ENCODE results near the gene TNRC18. TPM values are rescaled to one million over a fixed set of nuclear protein-coding genes. Genes with fewer than 3 reads are reported as not detected.
A peak's percentile ranks its signal among the peaks of the same experiment; 100 is the strongest.

The TNRC18 gene
- total RNA-seq, 2 experiments from 2014 or later = 37.3 to 40.4 TPM

- CTCF ChIA-PET = no interaction called here
- POLR2A ChIA-PET = no interaction called here
Observed at GRCh38 chr7:5406957-5407945, 16.4 kb downstream of the TNRC18 start.

GRCh38 chr7:5404421-5404826 is 19.2 kb downstream of the TNRC18 start:
- ChIA-PET POLR2A (no interaction called here), CTCF (interaction anchor here (1.3 kb wide), 1 partner anchor 13 kb away, joined by 5 read pairs; no protein-coding TSS in a partner anchor)
- Mint-ChIP-seq H3K4me3 (no peak overlapping the region), H3K9me3 (no peaks in the 10 kb centered on the region), H3K27me3 (peaks cover 4% of the 10 kb centered on the region), H3K36me3 (no peaks in the 10 kb centered on the region), H3K27ac (no peak overlapping the region), H3K4me1 (ENCODE audit: low read depth) (peaks cover 4% of the 10 kb centered on the region)
- intact Hi-C loops (cut with micrococcal nuclease) = no loop called here
- no peak for DNase-seq

More at GRCh38 chr7:5406957-5407945, 16.4 kb downstream of the TNRC18 start:
- DNase-seq = no peak
- intact Hi-C loops (cut with micrococcal nuclease) = no loop called here
- Mint-ChIP-seq H3K27ac (no peak overlapping the region), H3K4me3 (no peak overlapping the region), H3K9me3 (no peaks in the 10 kb centered on the region), H3K36me3 (no peaks in the 10 kb centered on the region), H3K4me1 (ENCODE audit: low read depth) (no peaks in the 10 kb centered on the region), H3K27me3 (peaks cover 10% of the 10 kb centered on the region)

GRCh38 chr7:5403442-5403841 is 20.2 kb downstream of the TNRC18 start:
- Mint-ChIP-seq H3K27ac (no peak overlapping the region), H3K27me3 (peaks cover 4% of the 10 kb centered on the region), H3K36me3 (no peaks in the 10 kb centered on the region), H3K9me3 (no peaks in the 10 kb centered on the region), H3K4me1 (ENCODE audit: low read depth) (peaks cover 4% of the 10 kb centered on the region), H3K4me3 (no peak overlapping the region)
- ChIA-PET CTCF (no interaction called here), POLR2A (no interaction called here)
- intact Hi-C loops (cut with micrococcal nuclease) = no loop called here
- DNase-seq = no peak

- intact Hi-C loops (cut with micrococcal nuclease) = loop anchor here (1.0 to 2.0 kb wide), 4 partner anchors 25 to 233 kb away; partner anchors contain the start of gene TNRC18
- DNase-seq = no peak
- Mint-ChIP-seq H3K4me3 (peak overlapping the region; percentile 80), H3K9me3 (no peaks in the 10 kb centered on the region), H3K4me1 (ENCODE audit: low read depth) (peaks cover 33% of the 10 kb centered on the region), H3K27me3 (no peaks in the 10 kb centered on the region), H3K36me3 (peaks cover 12% of the 10 kb centered on the region), H3K27ac (peak overlapping the region; percentile 96)
- CTCF ChIA-PET = interaction anchor here (1.4 to 4.3 kb wide), 8 partner anchors 20 to 306 kb away, joined by 5 to 29 read pairs (median 8); partner anchors contain the start of gene TNRC18
- POLR2A ChIA-PET = interaction anchor here (0.7 to 1.0 kb wide), 2 partner anchors 15 to 756 kb away, joined by 3 to 4 read pairs; no protein-coding TSS in a partner anchor
Observed at GRCh38 chr7:5397736-5398135, 25.9 kb downstream of the TNRC18 start.

- peak; percentile 95 for DNase-seq
- peaks cover 35% of the 10 kb centered on the region for H3K4me1 Mint-ChIP-seq (ENCODE audit: low read depth)
- intact Hi-C loops (cut with micrococcal nuclease) = loop anchor here (1.0 to 2.0 kb wide), 4 partner anchors 26 to 233 kb away; partner anchors contain the start of gene TNRC18
- H3K27ac Mint-ChIP-seq = peak overlapping the region; percentile 96
- POLR2A ChIA-PET = interaction anchor here (1.0 to 1.4 kb wide), 5 partner anchors 25 to 755 kb away, joined by 4 to 7 read pairs (median 5); no protein-coding TSS in a partner anchor
- CTCF ChIA-PET = interaction anchor here (0.6 to 4.3 kb wide), 16 partner anchors 21 to 423 kb away, joined by 3 to 29 read pairs (median 6); partner anchors contain the start of gene TNRC18
- H3K9me3 Mint-ChIP-seq = no peaks in the 10 kb centered on the region
- H3K27me3 Mint-ChIP-seq = no peaks in the 10 kb centered on the region
- H3K36me3 Mint-ChIP-seq = peaks cover 14% of the 10 kb centered on the region
- peak overlapping the region; percentile 80 for H3K4me3 Mint-ChIP-seq
Observed at GRCh38 chr7:5396999-5397663, 26.5 kb downstream of the TNRC18 start.

- DNase-seq = peak; percentile 78
- Mint-ChIP-seq H3K27me3 (no peaks in the 10 kb centered on the region), H3K9me3 (no peaks in the 10 kb centered on the region), H3K36me3 (peaks cover 14% of the 10 kb centered on the region), H3K4me1 (ENCODE audit: low read depth) (peaks cover 34% of the 10 kb centered on the region), H3K4me3 (peak overlapping the region; percentile 80), H3K27ac (peak overlapping the region; percentile 75)
- CTCF ChIA-PET = interaction anchor here (0.6 to 4.3 kb wide), 18 partner anchors 21 to 422 kb away, joined by 3 to 29 read pairs (median 6); partner anchors contain the start of gene TNRC18
- POLR2A ChIA-PET = interaction anchor here (0.6 to 1.4 kb wide), 6 partner anchors 26 to 755 kb away, joined by 3 to 7 read pairs (median 4); no protein-coding TSS in a partner anchor
- intact Hi-C loops (cut with micrococcal nuclease) = loop anchor here (2.0 kb wide), 3 partner anchors 26 to 162 kb away; partner anchors contain the start of gene TNRC18
Observed at GRCh38 chr7:5396542-5396941, 27.1 kb downstream of the TNRC18 start.

GRCh38 chr7:5395246-5395645 is 28.4 kb downstream of the TNRC18 start:
- peaks cover 30% of the 10 kb centered on the region for H3K4me1 Mint-ChIP-seq (ENCODE audit: low read depth)
- H3K9me3 Mint-ChIP-seq = no peaks in the 10 kb centered on the region
- peak overlapping the region; percentile 80 for H3K4me3 Mint-ChIP-seq
- intact Hi-C loops (cut with micrococcal nuclease) = no loop called here
- CTCF ChIA-PET = interaction anchor here (0.7 to 4.3 kb wide), 3 partner anchors 30 to 421 kb away, joined by 3 to 29 read pairs (median 6); no protein-coding TSS in a partner anchor
- POLR2A ChIA-PET = no interaction called here
- no peaks in the 10 kb centered on the region for H3K27me3 Mint-ChIP-seq
- H3K36me3 Mint-ChIP-seq = peaks cover 14% of the 10 kb centered on the region
- no peak overlapping the region for H3K27ac Mint-ChIP-seq
- no peak for DNase-seq

- H3K27ac Mint-ChIP-seq = no peak overlapping the region
- H3K36me3 Mint-ChIP-seq = peaks cover 18% of the 10 kb centered on the region
- intact Hi-C loops (cut with micrococcal nuclease) = no loop called here
- POLR2A ChIA-PET = interaction anchor here (0.5 kb wide), 1 partner anchor 174 kb away, joined by 3 read pairs; no protein-coding TSS in a partner anchor
- H3K4me3 Mint-ChIP-seq = no peak overlapping the region
- CTCF ChIA-PET = no interaction called here
- no peaks in the 10 kb centered on the region for H3K9me3 Mint-ChIP-seq
- DNase-seq = no peak
- peaks cover 30% of the 10 kb centered on the region for H3K4me1 Mint-ChIP-seq (ENCODE audit: low read depth)
- H3K27me3 Mint-ChIP-seq = no peaks in the 10 kb centered on the region
Observed at GRCh38 chr7:5394264-5395105, 29.1 kb downstream of the TNRC18 start.

GRCh38 chr7:5393748-5394147 is 29.9 kb downstream of the TNRC18 start:
- CTCF ChIA-PET = no interaction called here
- Mint-ChIP-seq H3K9me3 (no peaks in the 10 kb centered on the region), H3K36me3 (peaks cover 18% of the 10 kb centered on the region), H3K4me3 (no peak overlapping the region), H3K4me1 (ENCODE audit: low read depth) (peaks cover 30% of the 10 kb centered on the region), H3K27me3 (no peaks in the 10 kb centered on the region), H3K27ac (no peak overlapping the region)
- intact Hi-C loops (cut with micrococcal nuclease) = no loop called here
- POLR2A ChIA-PET = no interaction called here
- DNase-seq = no peak

GRCh38 chr7:5393328-5393727 is 30.3 kb downstream of the TNRC18 start:
- DNase-seq = no peak
- Mint-ChIP-seq H3K27me3 (no peaks in the 10 kb centered on the region), H3K9me3 (no peaks in the 10 kb centered on the region), H3K27ac (no peak overlapping the region), H3K4me1 (ENCODE audit: low read depth) (peaks cover 30% of the 10 kb centered on the region), H3K4me3 (no peak overlapping the region), H3K36me3 (peaks cover 18% of the 10 kb centered on the region)
- intact Hi-C loops (cut with micrococcal nuclease) = no loop called here
- ChIA-PET CTCF (no interaction called here), POLR2A (no interaction called here)

- ChIA-PET POLR2A (no interaction called here), CTCF (interaction anchor here (1.5 kb wide), 1 partner anchor 25 kb away, joined by 5 read pairs; no protein-coding TSS in a partner anchor)
- Mint-ChIP-seq H3K4me1 (ENCODE audit: low read depth) (peaks cover 25% of the 10 kb centered on the region), H3K27me3 (no peaks in the 10 kb centered on the region), H3K27ac (no peak overlapping the region), H3K9me3 (no peaks in the 10 kb centered on the region), H3K36me3 (peaks cover 28% of the 10 kb centered on the region), H3K4me3 (no peak overlapping the region)
- intact Hi-C loops (cut with micrococcal nuclease) = no loop called here
- no peak for DNase-seq
Observed at GRCh38 chr7:5390918-5391317, 32.7 kb downstream of the TNRC18 start.

Data from activated CD4-positive, alpha-beta memory T cell treated with anti-CD3 and anti-CD28 coated beads for 36 hours (primary cell).